ENCODE results near the gene DNAJC5.
"Not testable (repeated sequence)": the region's sequence is repeated elsewhere in the genome, so short reads cannot be mapped to it uniquely, and the experiment has no call there.

DNA sequence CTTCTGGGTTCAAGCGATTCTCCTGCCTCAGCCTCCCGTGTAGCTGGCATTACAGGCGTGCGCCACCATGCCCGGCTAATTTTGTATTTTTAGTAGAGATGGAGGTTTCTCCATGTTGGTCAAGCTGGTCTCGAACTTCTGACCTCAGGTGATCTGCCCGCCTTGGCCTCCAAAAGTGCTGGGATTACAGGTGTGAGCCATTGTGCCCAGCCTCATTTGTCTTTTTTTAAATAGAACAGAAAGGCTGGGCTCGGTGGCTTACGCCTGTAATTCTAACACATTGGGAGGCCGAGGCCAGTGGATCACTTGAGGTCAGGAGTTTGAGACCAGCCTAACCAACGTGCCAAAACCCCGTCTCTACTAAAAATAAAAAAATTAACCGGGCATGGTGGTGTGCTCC is 27.9 kb upstream of the DNAJC5 start:
- not testable (repeated sequence) for TF ChIP-seq POLR2A (IDR thresholded peaks at IDR 0.05)
- TF ChIP-seq, protein P1, sequence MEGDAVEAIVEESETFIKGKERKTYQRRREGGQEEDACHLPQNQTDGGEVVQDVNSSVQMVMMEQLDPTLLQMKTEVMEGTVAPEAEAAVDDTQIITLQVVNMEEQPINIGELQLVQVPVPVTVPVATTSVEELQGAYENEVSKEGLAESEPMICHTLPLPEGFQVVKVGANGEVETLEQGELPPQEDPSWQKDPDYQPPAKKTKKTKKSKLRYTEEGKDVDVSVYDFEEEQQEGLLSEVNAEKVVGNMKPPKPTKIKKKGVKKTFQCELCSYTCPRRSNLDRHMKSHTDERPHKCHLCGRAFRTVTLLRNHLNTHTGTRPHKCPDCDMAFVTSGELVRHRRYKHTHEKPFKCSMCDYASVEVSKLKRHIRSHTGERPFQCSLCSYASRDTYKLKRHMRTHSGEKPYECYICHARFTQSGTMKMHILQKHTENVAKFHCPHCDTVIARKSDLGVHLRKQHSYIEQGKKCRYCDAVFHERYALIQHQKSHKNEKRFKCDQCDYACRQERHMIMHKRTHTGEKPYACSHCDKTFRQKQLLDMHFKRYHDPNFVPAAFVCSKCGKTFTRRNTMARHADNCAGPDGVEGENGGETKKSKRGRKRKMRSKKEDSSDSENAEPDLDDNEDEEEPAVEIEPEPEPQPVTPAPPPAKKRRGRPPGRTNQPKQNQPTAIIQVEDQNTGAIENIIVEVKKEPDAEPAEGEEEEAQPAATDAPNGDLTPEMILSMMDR (IDR thresholded peaks at IDR 0.05): not testable (repeated sequence)
